Suprapubic skin (tissue), 4 donors: Measurements from ENCODE around the gene CDC42SE2.

ENCODE experiments used
- EP300 ChIP-seq: sonication (generic); formaldehyde crosslinking; IDR thresholded peaks from one replicate; pipeline ENCODE4 v1.6.1; 2017; ENCODE audit warnings: antibody characterized with exemption
- POLR2A ChIP-seq, 2 donors: fragments of 450-650 bp; IDR thresholded peaks; one replicate each; pipeline ENCODE4 v1.6.1; 2017; ENCODE audit warnings: antibody characterized with exemption in 2 of 2, mild to moderate bottlenecking in 2 of 2, moderate library complexity in 2 of 2
- POLR2AphosphoS5 ChIP-seq, 3 donors: sonication (generic); formaldehyde crosslinking; IDR thresholded peaks; one replicate each; pipeline ENCODE4 v1.6.1; 2017; ENCODE audit warnings: antibody characterized with exemption in 3 of 3
- TF ChIP-seq, protein P1 (sequence below), 2 donors: fragments of 200-600 bp in 1 of 2; fragments of 450-650 bp in 1 of 2; sonication (generic) in 1 of 2; IDR thresholded peaks; one replicate each; pipeline ENCODE4 v1.5.1; 2016 to 2019; ENCODE audit warnings: antibody characterized with exemption in 2 of 2, mild to moderate bottlenecking in 1 of 2, moderate library complexity in 1 of 2

DNA sequence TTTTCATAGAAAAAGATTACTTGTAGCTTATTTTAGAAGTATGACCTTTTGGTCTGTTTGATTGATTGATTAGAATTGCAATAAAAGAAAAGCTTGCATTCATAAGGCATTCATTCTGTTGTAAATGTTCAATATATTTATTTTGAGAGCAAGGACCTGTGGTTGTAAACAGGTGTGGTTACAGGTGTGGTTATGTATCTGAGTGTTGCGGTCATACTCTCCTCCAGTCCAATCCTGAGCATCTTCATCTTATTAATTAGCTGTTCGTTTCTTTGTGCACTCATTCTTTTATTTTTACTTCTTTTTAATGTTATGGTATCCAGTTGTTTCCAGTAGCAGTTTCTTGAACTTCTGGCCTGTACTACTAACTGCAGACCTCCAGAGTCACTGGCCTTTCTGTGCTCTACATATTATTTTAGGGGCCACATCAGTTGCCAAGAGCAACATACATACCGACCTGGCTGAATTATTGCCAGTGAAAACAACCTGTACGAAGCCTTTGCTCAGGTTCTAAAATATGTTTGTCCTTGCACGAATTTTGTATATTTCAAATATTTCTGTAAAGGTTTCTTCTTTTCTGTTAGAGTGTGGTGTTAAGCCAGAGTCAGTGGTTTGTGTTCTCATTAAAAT lies 128.7 kb downstream of the CDC42SE2 start:
- no peak for TF ChIP-seq POLR2AphosphoS5 (IDR thresholded peaks at IDR 0.05)
- TF ChIP-seq, protein P1, sequence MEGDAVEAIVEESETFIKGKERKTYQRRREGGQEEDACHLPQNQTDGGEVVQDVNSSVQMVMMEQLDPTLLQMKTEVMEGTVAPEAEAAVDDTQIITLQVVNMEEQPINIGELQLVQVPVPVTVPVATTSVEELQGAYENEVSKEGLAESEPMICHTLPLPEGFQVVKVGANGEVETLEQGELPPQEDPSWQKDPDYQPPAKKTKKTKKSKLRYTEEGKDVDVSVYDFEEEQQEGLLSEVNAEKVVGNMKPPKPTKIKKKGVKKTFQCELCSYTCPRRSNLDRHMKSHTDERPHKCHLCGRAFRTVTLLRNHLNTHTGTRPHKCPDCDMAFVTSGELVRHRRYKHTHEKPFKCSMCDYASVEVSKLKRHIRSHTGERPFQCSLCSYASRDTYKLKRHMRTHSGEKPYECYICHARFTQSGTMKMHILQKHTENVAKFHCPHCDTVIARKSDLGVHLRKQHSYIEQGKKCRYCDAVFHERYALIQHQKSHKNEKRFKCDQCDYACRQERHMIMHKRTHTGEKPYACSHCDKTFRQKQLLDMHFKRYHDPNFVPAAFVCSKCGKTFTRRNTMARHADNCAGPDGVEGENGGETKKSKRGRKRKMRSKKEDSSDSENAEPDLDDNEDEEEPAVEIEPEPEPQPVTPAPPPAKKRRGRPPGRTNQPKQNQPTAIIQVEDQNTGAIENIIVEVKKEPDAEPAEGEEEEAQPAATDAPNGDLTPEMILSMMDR (IDR thresholded peaks at IDR 0.05), result no peak
- TF ChIP-seq POLR2A (IDR thresholded peaks at IDR 0.05), result no peak
- TF ChIP-seq EP300, result no peak
